H1 (cell line): ENCODE measurements around the gene SPACDR. TPM values are rescaled to one million over a fixed set of nuclear protein-coding genes. Genes with fewer than 3 reads are reported as not detected.

Experiments used
- CTCF ChIA-PET: fragments of 300-600 bp; sonication (Branson Sonifier 250); formaldehyde crosslinking; loops from one replicate; lab custom pipeline; 2021; ENCODE audit not compliant: partially characterized antibody; lab: Charles Lee
- POLR2A ChIA-PET: fragments of 300-600 bp; sonication (Branson Sonifier 250); formaldehyde crosslinking; loops from one replicate; lab custom pipeline; 2021; ENCODE audit warnings: inconsistent platforms; ENCODE audit not compliant: partially characterized antibody; lab: Charles Lee
- DNase-seq, 2 experiments: peaks; one replicate each; pipeline versions ENCODE4 v3.0.0 to v3.0.0-alpha.2; 2010 to 2022; ENCODE audit warnings: low spot score in 2 of 2, low read depth in 1 of 2, mixed read lengths in 1 of 2
- FAIRE-seq: peaks from 2 replicates; lab custom pipeline; 2011; peaks lifted over from hg19 to GRCh38; lab: Jason Lieb, UNC
- H2AFZ ChIP-seq: 2 replicates; pipeline ENCODE4 v1.8.1; 2012; ENCODE audit warnings: low read length, inconsistent platforms
- H2AK5ac ChIP-seq: 2 replicates; pipeline ENCODE4 v1.6.1; 2013; ENCODE audit warnings: low read depth, low read length
- H2BK120ac ChIP-seq: replicated peaks from 2 replicates; pipeline ENCODE3; 2013; ENCODE audit warnings: low read depth, low read length, inconsistent platforms
- H2BK12ac ChIP-seq: 2 replicates; pipeline ENCODE4 v1.6.1; 2013; ENCODE audit warnings: low read depth, low read length
- H2BK15ac ChIP-seq: 2 replicates; pipeline ENCODE4 v1.6.1; 2013; ENCODE audit warnings: low read length
- H2BK20ac ChIP-seq: 2 replicates; pipeline ENCODE4 v1.6.1; 2013; ENCODE audit warnings: low read length
- H2BK5ac ChIP-seq: 2 replicates; pipeline ENCODE4 v1.6.1; 2013; ENCODE audit warnings: low read depth, low read length
- H3K14ac ChIP-seq: 2 replicates; pipeline ENCODE4 v1.6.1; 2013; ENCODE audit warnings: inconsistent platforms; ENCODE audit not compliant: insufficient read length
- H3K18ac ChIP-seq: 2 replicates; pipeline ENCODE4 v1.6.1; 2013; ENCODE audit warnings: low read length; ENCODE audit errors: extremely low read depth
- H3K23ac ChIP-seq: 2 replicates; pipeline ENCODE4 v1.6.1; 2013; ENCODE audit warnings: inconsistent platforms; ENCODE audit not compliant: insufficient read length
- H3K23me2 ChIP-seq: 2 replicates; pipeline ENCODE4 v1.6.1; 2013; ENCODE audit warnings: low read depth, low read length
- H3K27ac ChIP-seq: 2 replicates; pipeline ENCODE4 v1.6.1; 2011; ENCODE audit warnings: low read depth, low read length, inconsistent platforms
- H3K27me3 ChIP-seq, 4 experiments: replicated peaks in 1 of 4; 1 replicate in 1 of 4; 2 replicates in 3 of 4; pipeline versions ENCODE4 v1.6.1 to v1.8.1; 2011 to 2013; ENCODE audit warnings: low read length in 3 of 4, mild to moderate bottlenecking in 3 of 4, inconsistent platforms in 2 of 4, mixed read lengths in 2 of 4, moderate library complexity in 1 of 4; ENCODE audit not compliant: control insufficient read depth in 3 of 4, insufficient read depth in 3 of 4; ENCODE audit errors: extremely low read depth in 1 of 4
- H3K36me3 ChIP-seq, 4 experiments: 2 replicates each; pipeline versions ENCODE4 v1.6.1 to v1.8.1; 2011 to 2013; ENCODE audit warnings: mild to moderate bottlenecking in 4 of 4, low read length in 3 of 4, moderate library complexity in 2 of 4, control low read depth in 1 of 4, inconsistent platforms in 1 of 4; ENCODE audit not compliant: insufficient read depth in 4 of 4, control insufficient read depth in 2 of 4
- H3K4ac ChIP-seq: replicated peaks from 2 replicates; pipeline ENCODE3; 2013; ENCODE audit warnings: low read length, low read depth, mixed read lengths, inconsistent platforms; ENCODE audit not compliant: insufficient read length
- H3K4me1 ChIP-seq, 4 experiments: replicated peaks in 1 of 4; 1 replicate in 1 of 4; 2 replicates in 3 of 4; pipeline versions ENCODE4 v1.6.1 to v1.8.1; 2011 to 2013; ENCODE audit warnings: low read length in 3 of 4, inconsistent platforms in 2 of 4, mixed read lengths in 1 of 4; ENCODE audit not compliant: insufficient read depth in 4 of 4, control insufficient read depth in 3 of 4
- H3K4me2 ChIP-seq, 2 experiments: 2 replicates each; pipeline versions ENCODE4 v1.6.1 to v1.8.1; 2011 to 2013; ENCODE audit warnings: low read depth in 2 of 2, low read length in 2 of 2, control low read depth in 1 of 2, inconsistent platforms in 1 of 2, mild to moderate bottlenecking in 1 of 2; ENCODE audit not compliant: insufficient read depth in 1 of 2
- H3K4me3 ChIP-seq, 4 experiments: fragments of 200-600, 300-600 bp in 1 of 4; sonication (generic), shearing (Covaris generic), sonication (Bioruptor Twin) in 1 of 4; 2 replicates each; pipeline versions ENCODE4 v1.5.1 to v1.8.1; 2011 to 2016; ENCODE audit warnings: low read length in 4 of 4, low read depth in 3 of 4, control low read depth in 2 of 4, inconsistent platforms in 2 of 4, mild to moderate bottlenecking in 2 of 4, mixed read lengths in 1 of 4, moderate library complexity in 1 of 4; ENCODE audit not compliant: insufficient read depth in 2 of 4; ENCODE audit errors: extremely low read depth in 1 of 4
- H3K56ac ChIP-seq: replicated peaks from 2 replicates; pipeline ENCODE3; 2013; ENCODE audit warnings: low read depth, mild to moderate bottlenecking, mixed read lengths, low read length, inconsistent platforms; ENCODE audit not compliant: insufficient read length
- H3K79me1 ChIP-seq: 2 replicates; pipeline ENCODE4 v1.6.1; 2013; ENCODE audit warnings: low read depth, low read length, control low read depth
- H3K79me2 ChIP-seq, 2 experiments: 2 replicates each; pipeline versions ENCODE4 v1.6.1 to v1.8.1; 2012 to 2013; ENCODE audit warnings: low read length in 2 of 2, mild to moderate bottlenecking in 2 of 2, inconsistent platforms in 1 of 2; ENCODE audit not compliant: insufficient read depth in 2 of 2, control insufficient read depth in 1 of 2
- H3K9ac ChIP-seq, 4 experiments: replicated peaks in 1 of 4; 1 replicate in 1 of 4; 2 replicates in 3 of 4; pipeline versions ENCODE4 v1.6.1 to v1.8.1; 2011 to 2013; ENCODE audit warnings: low read depth in 3 of 4, low read length in 3 of 4, control low read depth in 2 of 4, mild to moderate bottlenecking in 2 of 4, moderate library complexity in 2 of 4, inconsistent platforms in 1 of 4; ENCODE audit errors: extremely low read depth in 1 of 4
- H3K9me3 ChIP-seq, 2 experiments: 2 replicates each; pipeline versions ENCODE4 v1.6.1 to v1.8.1; 2012 to 2013; ENCODE audit warnings: mild to moderate bottlenecking in 2 of 2, moderate library complexity in 2 of 2, control low read depth in 1 of 2, inconsistent platforms in 1 of 2, low read depth in 1 of 2, low read length in 1 of 2, mixed read lengths in 1 of 2; ENCODE audit not compliant: insufficient read depth in 2 of 2
- H4K20me1 ChIP-seq, 2 experiments: replicated peaks in 1 of 2; 2 replicates each; pipeline versions ENCODE3 to v1.8.1; 2011 to 2013; ENCODE audit warnings: inconsistent platforms in 2 of 2, low read length in 2 of 2, mild to moderate bottlenecking in 1 of 2; ENCODE audit not compliant: insufficient read depth in 2 of 2, control insufficient read depth in 1 of 2
- H4K5ac ChIP-seq: 2 replicates; pipeline ENCODE4 v1.6.1; 2013; ENCODE audit warnings: low read length, low read depth, mixed read lengths, inconsistent platforms; ENCODE audit not compliant: insufficient read length
- H4K8ac ChIP-seq: 2 replicates; pipeline ENCODE4 v1.8.0; 2013; ENCODE audit warnings: mild to moderate bottlenecking, moderate library complexity, low read length, inconsistent platforms; ENCODE audit not compliant: insufficient read depth; ENCODE audit errors: extremely low read depth
- H4K91ac ChIP-seq: replicated peaks from 2 replicates; pipeline ENCODE3; 2013; ENCODE audit warnings: low read length, mixed read lengths, inconsistent platforms; ENCODE audit not compliant: insufficient read length
- ATF2 ChIP-seq: IDR thresholded peaks from 2 replicates; pipeline ENCODE4 v1.6.1; 2012; ENCODE audit warnings: low read length, inconsistent platforms
- GABPA ChIP-seq: IDR thresholded peaks from 2 replicates; pipeline ENCODE4 v1.6.1; 2011; ENCODE audit warnings: mild to moderate bottlenecking, low read length, moderate library complexity, borderline replicate concordance; ENCODE audit not compliant: insufficient read depth
- KDM5A ChIP-seq: fragments of 200-600 bp; IDR thresholded peaks from 2 replicates; pipeline ENCODE4 v1.7.1; 2012; ENCODE audit warnings: mild to moderate bottlenecking, low read length, inconsistent platforms, mixed read lengths
- SAP30 ChIP-seq: fragments of 300-600 bp; sonication (generic); IDR thresholded peaks from 2 replicates; pipeline ENCODE4 v1.7.1; 2012; ENCODE audit warnings: low read length, moderate library complexity, mild to moderate bottlenecking, inconsistent platforms; ENCODE audit not compliant: insufficient read depth, insufficient replicate concordance
- SP1 ChIP-seq: IDR thresholded peaks from 2 replicates; pipeline ENCODE4 v1.6.1; 2011; ENCODE audit warnings: low read depth, low read length
- WGBS, 2 experiments: shearing (Covaris generic) in 1 of 2; methylation state at CpG; one replicate each; pipeline versions ENCODE4 v1.1.6 to v1.1.7; 2013 to 2015; ENCODE audit warnings: low lambda C conversion rate in 2 of 2, mixed read lengths in 2 of 2, inconsistent platforms in 1 of 2, low coverage in 1 of 2, missing lambda C conversion rate in 1 of 2; ENCODE audit not compliant: insufficient replicate concordance in 2 of 2, insufficient coverage in 1 of 2, insufficient read length in 1 of 2; ENCODE audit errors: extremely low coverage in 1 of 2, missing lambda C conversion rate in 1 of 2; 5-methylcytosine and 5-hydroxymethylcytosine counted together
- polyA plus RNA-seq, 7 experiments: library from polyadenylated mRNA; depleted of rRNA in 3 of 7; stranded (reverse) in 5 of 7; unstranded in 2 of 7; fragments of >200 nt in 5 of 7; fragments of 200-250 nt in 2 of 7; gene quantifications; 1 replicate in 5 of 7; 2 replicates in 1 of 7; 4 replicates in 1 of 7; pipeline versions ENCODE4 v1.2.1 to v1.2.3, GENCODE V29; 2011 to 2013; ENCODE audit warnings: missing spikeins in 2 of 7, mixed read lengths in 2 of 7
- total RNA-seq: library from RNA; stranded (reverse); fragmentation: NEBNext Ultra II Directional; extraction: Animal tissue kit (Norgen Biotek cat#: 25700); gene quantifications from 2 replicates; pipeline ENCODE4 v1.2.1, GENCODE V29; 2021

Gene SPACDR
- total and polyA plus RNA-seq, 2 of the 8 experiments (the other 6 are each of a cell fraction or from before 2014, with no cell fraction given) = 0.26 TPM; not detected in 1

- Histone ChIP-seq H3K23me2 (no peaks in the 10 kb centered on the region), H2BK12ac (no peak overlapping the region), H3K14ac (no peak overlapping the region), H3K4me1 (peaks cover 0 to 6% (median 1%) of the 10 kb centered on the region in 4 experiments; a peak in 5 of 7 replicates), H2BK120ac (no peak overlapping the region), H3K79me2 (no peaks in the 10 kb centered on the region), H3K36me3 (no peaks in the 10 kb centered on the region), H4K8ac (no peak overlapping the region), H2BK20ac (no peak overlapping the region), H3K27me3 (no peaks in the 10 kb centered on the region), H3K4me3 (no peak overlapping the region), H3K9me3 (no peaks in the 10 kb centered on the region), H4K91ac (no peak overlapping the region), H3K56ac (no peak overlapping the region), H3K4me2 (no peak overlapping the region), H2BK5ac (no peak overlapping the region), H3K18ac (no peak overlapping the region), H3K4ac (no peak overlapping the region), H3K23ac (no peak overlapping the region), H4K5ac (no peak overlapping the region), H4K20me1 (no peaks in the 10 kb centered on the region), H3K9ac (no peak overlapping the region), H2AFZ (no peak overlapping the region), H3K79me1 (no peaks in the 10 kb centered on the region), H2AK5ac (no peak overlapping the region), H2BK15ac (no peak overlapping the region), H3K27ac (no peak overlapping the region)
- FAIRE-seq (no peak), DNase-seq (no peak)
- POLR2A ChIA-PET = interaction anchor here (0.6 to 1.3 kb wide), 8 partner anchors 8 to 137 kb away, joined by 3 to 6 read pairs (median 3); partner anchors contain the start of genes FBXO24, LRCH4, MEPCE and PCOLCE
- CTCF ChIA-PET = interaction anchor here (0.6 to 12.4 kb wide), 28 partner anchors 12 to 226 kb away, joined by 3 to 152 read pairs (median 4); partner anchors contain the start of genes MEPCE, NYAP1, TSC22D4 and ZCWPW1
- 79% methylated on average over 8 of the region's 8 CpGs; no CpG with 5 or more reads in 1 of the 2 experiments for WGBS, 2 experiments
- TF ChIP-seq SAP30 (no peak), GABPA (no peak), ATF2 (no peak), KDM5A (no peak), SP1 (no peak)
Observed at GRCh38 chr7:100465299-100465698, 1.2 kb upstream of the SPACDR start.
